ENCODE measurements around the gene KRT78. TPM values are rescaled to one million over a fixed set of nuclear protein-coding genes. Genes with fewer than 3 reads are reported as not detected.
A peak's percentile ranks its signal among the peaks of the same experiment; 100 is the strongest.

KRT78 gene
- total RNA-seq, 2 experiments from 2014 or later, result not detected

DNA sequence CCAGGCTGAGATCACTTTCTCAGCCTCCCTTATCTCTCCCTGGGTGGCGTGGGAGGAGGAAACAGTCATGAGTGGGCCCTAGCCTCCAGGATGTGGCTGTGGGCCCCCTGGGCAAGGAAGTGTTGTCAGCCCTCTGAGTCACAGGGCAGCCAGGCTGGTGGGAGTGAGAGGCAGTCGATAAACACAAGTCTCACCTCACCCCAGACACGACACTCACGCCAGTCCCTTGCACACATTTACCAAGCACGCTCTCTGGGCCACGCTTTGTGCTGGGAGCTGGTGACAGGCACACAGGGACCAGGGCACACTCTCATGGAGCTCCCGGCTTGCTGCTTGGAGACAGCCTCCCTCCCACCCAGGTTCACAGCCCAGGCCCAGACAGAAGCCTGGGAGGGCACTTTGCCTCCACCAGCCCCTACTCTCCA, 12.7 kb downstream of the KRT78 start:
- H3K36me3 ChIP-seq (ENCODE audit: insufficient read depth, low read length), result no peaks in the 10 kb centered on the region
- Mint-ChIP-seq H3K9me3 (no peaks in the 10 kb centered on the region), H3K36me3 (ENCODE audit: low read depth) (no peaks in the 10 kb centered on the region), H3K27me3 (peaks cover 9% of the 10 kb centered on the region), H3K4me3 (no peak overlapping the region), H3K4me1 (ENCODE audit: low read depth) (peaks cover 18% of the 10 kb centered on the region), H3K27ac (no peak overlapping the region)
- no peak for TF ChIP-seq CTCF (IDR thresholded peaks at IDR 0.05)
- H3K9me3 ChIP-seq (ENCODE audit: control insufficient read depth in 1 of 2, insufficient read depth in 1 of 2, low read length in 2 of 2), result no peaks in the 10 kb centered on the region
- no peak overlapping the region for H3K4me3 ChIP-seq (ENCODE audit: low read length)
- H3K27ac ChIP-seq (ENCODE audit: low read depth in 1 of 2, low read length in 2 of 2), result no peak overlapping the region
- DNase-seq (peak in 9 of 14 experiments; percentile 8 to 48 (median 40)), ATAC-seq (ENCODE audit: poor library complexity) (peak; percentile 62)
- ChIA-PET POLR2A (no interaction called here), CTCF (no interaction called here)
- intact Hi-C loops (cut with DNase I, micrococcal nuclease), result no loop called here
- H3K27me3 ChIP-seq (ENCODE audit: control insufficient read depth in 1 of 2, insufficient read depth in 2 of 2, low read length in 2 of 2), result no peaks in the 10 kb centered on the region
- peaks cover 8% of the 10 kb centered on the region for H3K4me1 ChIP-seq (ENCODE audit: insufficient read depth, low read length)

DNA sequence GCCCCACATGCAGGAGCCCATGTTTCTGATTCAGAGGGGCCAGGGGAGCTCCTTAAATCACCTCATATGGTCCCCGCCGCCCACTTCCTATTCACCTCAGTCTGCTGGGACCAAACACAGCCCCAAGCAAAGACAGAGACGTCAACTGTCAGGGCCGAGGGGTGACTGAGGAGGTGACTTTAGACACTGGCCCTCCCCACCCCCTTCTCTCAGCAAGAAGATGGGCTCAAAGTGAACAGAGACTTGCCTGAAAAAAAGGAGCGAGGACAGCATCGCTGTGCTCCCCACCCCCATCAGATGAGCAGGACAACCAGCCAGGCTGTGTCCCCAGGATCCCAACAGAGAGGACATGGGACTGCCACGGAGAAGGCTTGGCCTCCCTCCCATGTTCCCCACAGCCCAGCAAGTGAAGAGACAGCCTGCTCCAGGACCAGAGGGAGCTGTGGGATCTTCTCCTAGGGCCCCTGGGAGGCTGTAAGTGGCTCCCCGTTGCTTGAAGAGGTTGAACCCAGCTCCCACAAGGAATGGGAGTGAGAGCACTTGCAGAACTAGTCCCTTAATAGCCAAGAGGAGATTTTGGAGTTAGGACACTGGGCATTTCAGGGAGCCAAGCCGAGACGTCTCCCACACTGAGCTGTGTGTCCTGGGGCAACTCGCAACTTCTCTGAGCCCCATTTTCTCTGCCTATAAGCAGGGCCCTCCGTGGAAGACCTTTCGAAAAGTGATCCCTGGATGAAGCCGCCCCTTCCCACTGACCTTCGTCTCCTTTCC, 13.3 kb downstream of the KRT78 start:
- Mint-ChIP-seq H3K36me3 (ENCODE audit: low read depth) (no peaks in the 10 kb centered on the region), H3K27ac (no peak overlapping the region), H3K4me1 (ENCODE audit: low read depth) (peaks cover 18% of the 10 kb centered on the region), H3K9me3 (no peaks in the 10 kb centered on the region), H3K4me3 (no peak overlapping the region), H3K27me3 (peaks cover 9% of the 10 kb centered on the region)
- Histone ChIP-seq H3K4me1 (ENCODE audit: insufficient read depth, low read length) (peaks cover 8% of the 10 kb centered on the region), H3K9me3 (ENCODE audit: control insufficient read depth in 1 of 2, insufficient read depth in 1 of 2, low read length in 2 of 2) (no peaks in the 10 kb centered on the region), H3K27ac (ENCODE audit: low read depth in 1 of 2, low read length in 2 of 2) (no peak overlapping the region), H3K36me3 (ENCODE audit: insufficient read depth, low read length) (no peaks in the 10 kb centered on the region), H3K4me3 (ENCODE audit: low read length) (no peak overlapping the region), H3K27me3 (ENCODE audit: control insufficient read depth in 1 of 2, insufficient read depth in 2 of 2, low read length in 2 of 2) (no peaks in the 10 kb centered on the region)
- ChIA-PET CTCF (no interaction called here), POLR2A (no interaction called here)
- DNase-seq, result no peak
- intact Hi-C loops (cut with DNase I, micrococcal nuclease), result no loop called here
- no peak for ATAC-seq (ENCODE audit: poor library complexity)
- no peak for TF ChIP-seq CTCF (IDR thresholded peaks at IDR 0.05)

- H3K4me1 Mint-ChIP-seq (ENCODE audit: low read depth), result peaks cover 18% of the 10 kb centered on the region
These were observed 14.1 kb downstream of the KRT78 start for GRCh38 chr12:52834727-52835001.

More at GRCh38 chr12:52834727-52835001, 14.1 kb downstream of the KRT78 start:
- intact Hi-C loops (cut with DNase I, micrococcal nuclease), result no loop called here
- H3K27me3 ChIP-seq (ENCODE audit: control insufficient read depth in 1 of 2, insufficient read depth in 2 of 2, low read length in 2 of 2), result no peaks in the 10 kb centered on the region
- H3K4me3 Mint-ChIP-seq, result no peak overlapping the region
- DNase-seq, result no peak
- H3K9me3 ChIP-seq (ENCODE audit: control insufficient read depth in 1 of 2, insufficient read depth in 1 of 2, low read length in 2 of 2), result no peaks in the 10 kb centered on the region
- H3K4me3 ChIP-seq (ENCODE audit: low read length), result no peak overlapping the region
- H3K36me3 ChIP-seq (ENCODE audit: insufficient read depth, low read length), result no peaks in the 10 kb centered on the region
- no peaks in the 10 kb centered on the region for H3K9me3 Mint-ChIP-seq
- peaks cover 9% of the 10 kb centered on the region for H3K27me3 Mint-ChIP-seq
- H3K27ac ChIP-seq (ENCODE audit: low read depth in 1 of 2, low read length in 2 of 2), result no peak overlapping the region
- no peak for ATAC-seq (ENCODE audit: poor library complexity)
- H3K27ac Mint-ChIP-seq, result no peak overlapping the region
- ChIA-PET CTCF (no interaction called here), POLR2A (no interaction called here)
- peaks cover 8% of the 10 kb centered on the region for H3K4me1 ChIP-seq (ENCODE audit: insufficient read depth, low read length)
- H3K36me3 Mint-ChIP-seq (ENCODE audit: low read depth), result no peaks in the 10 kb centered on the region
- no peak for TF ChIP-seq CTCF (IDR thresholded peaks at IDR 0.05)

Measured in CD4-positive, alpha-beta T cell (primary cell).